ENCODE data around the gene FKBP6. TPM values are rescaled to one million over a fixed set of nuclear protein-coding genes. Genes with fewer than 3 reads are reported as not detected.

FKBP6 gene
- total and polyA plus RNA-seq, 2 of the 13 experiments (the other 11 are each of a cell fraction or from before 2014, with no cell fraction given) = 0.07 to 0.20 TPM

- Histone ChIP-seq H3K4me1 (ENCODE audit: insufficient read depth, low read length) (peaks cover 63% of the 10 kb centered on the region), H4K20me1 (ENCODE audit: insufficient read depth, low read length) (no peaks in the 10 kb centered on the region), H3K36me3 (replicated peaks in 1 of 2; ENCODE audit: control insufficient read depth in 1 of 2, insufficient read depth in 2 of 2, low read length in 2 of 2) (no peaks in the 10 kb centered on the region), H3K79me2 (ENCODE audit: insufficient read depth, low read length) (no peaks in the 10 kb centered on the region), H2AFZ (ENCODE audit: low read length) (no peak overlapping the region), H3K27me3 (ENCODE audit: control insufficient read depth in 1 of 2, insufficient read depth in 2 of 2, low read length in 2 of 2) (peaks cover 2 to 19% of the 10 kb centered on the region in 2 experiments; a peak in 2 of 5 replicates), H3K4me2 (ENCODE audit: low read depth, low read length) (no peak overlapping the region), H3K9ac (ENCODE audit: insufficient read depth, low read depth, low read length) (no peak overlapping the region), H3K4me3 (replicated peaks in 1 of 3; ENCODE audit: insufficient read depth in 1 of 3, low read depth in 2 of 3, low read length in 3 of 3) (no peak overlapping the region), H3K27ac (ENCODE audit: extremely low read length, insufficient read depth, low read length) (no peak overlapping the region), H3K9me3 (ENCODE audit: low read length) (no peaks in the 10 kb centered on the region)
- no peak for FAIRE-seq
- WGBS (ENCODE audit: low lambda C conversion rate) = 79% methylated on average over 10 of the region's 10 CpGs
- DNase-seq (ENCODE audit: low spot score) = no peak
- POLR2A ChIA-PET = no interaction called here
- intact Hi-C loops (cut with micrococcal nuclease; ENCODE audit: unreplicated experiment) = no loop called here
- CTCF ChIA-PET (ENCODE audit: low intra/inter-chr PET ratio, low total read pairs) = no interaction called here
- in situ Hi-C loops (cut with HindIII; ENCODE audit: extremely low pct_ligation_motif_present, low pct_unique_long_range_greater_than_20kb) = no loop called here
- ATAC-seq = no peak
- no TSS peak for BruUV-seq (replicated peaks)
- TF ChIP-seq HNF4A (CRISPR knock-in tag; IDR thresholded peaks at IDR 0.05) = no peak
- TF ChIP-seq MYC (CRISPR knock-in tag; IDR thresholded peaks at IDR 0.05; ENCODE audit: borderline replicate concordance) = no peak
- no peak for TF ChIP-seq ZNF383 (CRISPR knock-in tag; IDR thresholded peaks at IDR 0.05; ENCODE audit: borderline replicate concordance)
- no peak for TF ChIP-seq HNRNPLL (IDR thresholded peaks at IDR 0.05; ENCODE audit: low read depth, low read length, poor library complexity, severe bottlenecking)
- TF ChIP-seq ZNF710 (CRISPR knock-in tag; IDR thresholded peaks at IDR 0.05; ENCODE audit: borderline replicate concordance) = no peak
- no peak for TF ChIP-seq ZNF317 (CRISPR knock-in tag; IDR thresholded peaks at IDR 0.05)
- TF ChIP-seq ZNF776 (CRISPR knock-in tag; IDR thresholded peaks at IDR 0.05) = no peak
- no peak for TF ChIP-seq AHDC1 (CRISPR knock-in tag; IDR thresholded peaks at IDR 0.05; ENCODE audit: borderline replicate concordance)
- no peak for TF ChIP-seq ZNF652 (CRISPR knock-in tag; IDR thresholded peaks at IDR 0.05; ENCODE audit: borderline replicate concordance, low read depth)
- peak; percentile 61; the same call in 1 of the 2 replicates for TF ChIP-seq ZNF770 (CRISPR knock-in tag; IDR thresholded peaks at IDR 0.05)
- 0 out of 2 replicates have a peak, but pooled peaks have one; percentile 59 for TF ChIP-seq ZNF3 (CRISPR knock-in tag; IDR thresholded peaks at IDR 0.05)
- no peak for TF ChIP-seq TRIM24 (CRISPR knock-in tag; IDR thresholded peaks at IDR 0.05)
- no peak for TF ChIP-seq ELF1 (CRISPR knock-in tag; IDR thresholded peaks at IDR 0.05)
- TF ChIP-seq KLF11 (CRISPR knock-in tag; IDR thresholded peaks at IDR 0.05) = no peak
Observed at GRCh38 chr7:73328696-73329095, 735 bp downstream of the FKBP6 start.

Data from HepG2 (cell line).